Lower leg skin (tissue), 3 donors: ENCODE data around the gene H6PD.

Experiments
- CTCF ChIP-seq, 3 donors: fragments of 450-650 bp; IDR thresholded peaks; one replicate each; pipeline ENCODE4 v1.5.1; 2016; ENCODE audit warnings: antibody characterized with exemption in 3 of 3, mild to moderate bottlenecking in 3 of 3, moderate library complexity in 2 of 3
- POLR2A ChIP-seq, 2 donors: fragments of 450-650 bp; IDR thresholded peaks; one replicate each; pipeline ENCODE4 v1.6.1; 2016 to 2017; ENCODE audit warnings: antibody characterized with exemption in 2 of 2, mild to moderate bottlenecking in 1 of 2, moderate library complexity in 1 of 2

DNA sequence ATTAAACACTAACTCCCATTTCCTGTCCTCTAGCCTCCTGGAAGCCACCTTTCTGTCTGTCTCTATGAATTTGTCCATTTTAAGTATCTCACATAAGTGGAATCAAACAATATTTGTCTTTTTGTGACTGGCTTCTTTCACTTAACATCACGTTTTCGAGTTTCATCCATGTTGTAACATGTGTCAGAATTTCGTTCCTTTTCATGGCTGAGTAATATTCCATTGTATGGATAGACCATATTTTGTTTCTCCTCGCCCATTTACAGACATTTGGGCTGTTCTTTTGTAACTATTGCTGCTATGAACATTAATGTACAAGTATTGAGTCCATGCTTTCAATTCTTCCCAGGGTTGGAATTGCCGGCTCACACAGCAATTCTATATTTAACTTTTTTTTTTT, 15.7 kb upstream of the H6PD start:
- TF ChIP-seq CTCF (IDR thresholded peaks at IDR 0.05) (no peak), POLR2A (IDR thresholded peaks at IDR 0.05) (no peak)
